Nephron progenitor cell (in vitro differentiated cells): ENCODE results near the gene PLCL1.

Experiments used
- DNase-seq: peaks from one replicate; pipeline ENCODE4 v3.0.0; 2021
- H3K27ac Mint-ChIP-seq: 2 replicates; pipeline ENCODE4 v1.8.0; 2021; ENCODE audit warnings: mild to moderate bottlenecking, moderate library complexity, mixed read lengths
- H3K27me3 Mint-ChIP-seq: 2 replicates; pipeline ENCODE4 v1.8.0; 2021; ENCODE audit warnings: mild to moderate bottlenecking, low read depth, mixed read lengths; ENCODE audit not compliant: poor library complexity
- H3K36me3 Mint-ChIP-seq: 2 replicates; pipeline ENCODE4 v1.8.0; 2021; ENCODE audit warnings: low read depth, mixed read lengths
- H3K4me1 Mint-ChIP-seq: 2 replicates; pipeline ENCODE4 v1.8.0; 2021; ENCODE audit warnings: mixed read lengths
- H3K4me3 Mint-ChIP-seq: 2 replicates; pipeline ENCODE4 v1.8.0; 2021; ENCODE audit warnings: mild to moderate bottlenecking, moderate library complexity, mixed read lengths
- H3K9me3 Mint-ChIP-seq: 2 replicates; pipeline ENCODE4 v1.8.0; 2021; ENCODE audit warnings: mild to moderate bottlenecking, moderate library complexity, mixed read lengths
- CTCF ChIP-seq: fragments of 200-600 bp; sonication (generic); IDR thresholded peaks from 2 replicates; pipeline ENCODE4 v1.5.0; 2021; ENCODE audit warnings: antibody characterized with exemption

Gene PLCL1

GRCh38 chr2:197862246-197862955, 58.0 kb downstream of the PLCL1 start:
- TF ChIP-seq CTCF: no peak
- H3K27me3 Mint-ChIP-seq: peaks cover 3% of the 10 kb centered on the region
- no peaks in the 10 kb centered on the region for H3K36me3 Mint-ChIP-seq
- no peak overlapping the region for H3K4me3 Mint-ChIP-seq
- DNase-seq: no peak
- H3K9me3 Mint-ChIP-seq: peaks cover 4% of the 10 kb centered on the region
- peaks cover 5% of the 10 kb centered on the region for H3K4me1 Mint-ChIP-seq
- H3K27ac Mint-ChIP-seq: no peak overlapping the region

GRCh38 chr2:197863744-197864143, 59.4 kb downstream of the PLCL1 start:
- H3K4me3 Mint-ChIP-seq: no peak overlapping the region
- no peak for TF ChIP-seq CTCF
- H3K36me3 Mint-ChIP-seq: no peaks in the 10 kb centered on the region
- DNase-seq: no peak
- peaks cover 3% of the 10 kb centered on the region for H3K9me3 Mint-ChIP-seq
- peaks cover 3% of the 10 kb centered on the region for H3K27me3 Mint-ChIP-seq
- peaks cover 5% of the 10 kb centered on the region for H3K4me1 Mint-ChIP-seq
- H3K27ac Mint-ChIP-seq: no peak overlapping the region

- Mint-ChIP-seq H3K4me1 (peaks cover 5% of the 10 kb centered on the region), H3K27ac (no peak overlapping the region), H3K27me3 (peaks cover 3% of the 10 kb centered on the region), H3K4me3 (no peak overlapping the region), H3K36me3 (no peaks in the 10 kb centered on the region), H3K9me3 (no peaks in the 10 kb centered on the region)
- no peak for TF ChIP-seq CTCF
- DNase-seq: no peak
Observed at GRCh38 chr2:197866455-197866854, 62.1 kb downstream of the PLCL1 start.

GRCh38 chr2:197867033-197867432, 62.6 kb downstream of the PLCL1 start:
- Mint-ChIP-seq H3K9me3 (no peaks in the 10 kb centered on the region), H3K27me3 (peaks cover 3% of the 10 kb centered on the region), H3K4me1 (peaks cover 10% of the 10 kb centered on the region), H3K27ac (no peak overlapping the region), H3K36me3 (no peaks in the 10 kb centered on the region), H3K4me3 (no peak overlapping the region)
- TF ChIP-seq CTCF: no peak
- DNase-seq: no peak

- no peak for DNase-seq
- H3K9me3 Mint-ChIP-seq: no peaks in the 10 kb centered on the region
Observed at GRCh38 chr2:197867624-197868023, 63.2 kb downstream of the PLCL1 start.

More at GRCh38 chr2:197867624-197868023, 63.2 kb downstream of the PLCL1 start:
- H3K27ac Mint-ChIP-seq: no peak overlapping the region
- peaks cover 14% of the 10 kb centered on the region for H3K4me1 Mint-ChIP-seq
- no peak overlapping the region for H3K4me3 Mint-ChIP-seq
- H3K27me3 Mint-ChIP-seq: peaks cover 3% of the 10 kb centered on the region
- no peaks in the 10 kb centered on the region for H3K36me3 Mint-ChIP-seq
- no peak for TF ChIP-seq CTCF
